ENCODE data around the gene ALOXE3. TPM values are rescaled to one million over a fixed set of nuclear protein-coding genes. Genes with fewer than 3 reads are reported as not detected.

Gene ALOXE3
- total and polyA plus RNA-seq, 2 of the 8 experiments (the other 6 are each of a cell fraction or from before 2014, with no cell fraction given), result 0.26 TPM; not detected in 1

GRCh38 chr17:8100111-8100510 lies 18.2 kb downstream of the ALOXE3 start:
- Histone ChIP-seq H2BK15ac (ENCODE audit: low read length) (no peak overlapping the region), H3K9ac (replicated peaks in 1 of 4; ENCODE audit: extremely low read depth in 1 of 4, low read depth in 3 of 4, low read length in 3 of 4) (no peak overlapping the region), H3K27ac (ENCODE audit: low read depth, low read length) (no peak overlapping the region), H3K9me3 (ENCODE audit: insufficient read depth in 2 of 2, low read depth in 1 of 2, low read length in 1 of 2) (no peaks in the 10 kb centered on the region), H3K18ac (ENCODE audit: extremely low read depth, low read length) (no peak overlapping the region), H2BK120ac (replicated peaks; ENCODE audit: low read depth, low read length) (no peak overlapping the region), H3K23ac (ENCODE audit: insufficient read length) (no peak overlapping the region), H3K4me3 (ENCODE audit: extremely low read depth in 1 of 4, insufficient read depth in 2 of 4, low read depth in 3 of 4, low read length in 4 of 4) (no peak overlapping the region), H3K23me2 (ENCODE audit: low read depth, low read length) (no peaks in the 10 kb centered on the region), H2BK20ac (ENCODE audit: low read length) (no peak overlapping the region), H2BK12ac (ENCODE audit: low read depth, low read length) (no peak overlapping the region), H3K4me2 (ENCODE audit: insufficient read depth in 1 of 2, low read depth in 2 of 2, low read length in 2 of 2) (no peak overlapping the region), H3K14ac (ENCODE audit: insufficient read length) (no peak overlapping the region), H3K4ac (replicated peaks; ENCODE audit: insufficient read length, low read depth, low read length) (no peak overlapping the region), H4K5ac (ENCODE audit: insufficient read length, low read depth, low read length) (no peak overlapping the region), H2AK5ac (ENCODE audit: low read depth, low read length) (no peak overlapping the region), H3K36me3 (ENCODE audit: control insufficient read depth in 2 of 4, insufficient read depth in 4 of 4, low read length in 3 of 4) (no peaks in the 10 kb centered on the region), H2AFZ (ENCODE audit: low read length) (no peak overlapping the region), H2BK5ac (ENCODE audit: low read depth, low read length) (no peak overlapping the region), H4K8ac (ENCODE audit: extremely low read depth, insufficient read depth, low read length) (no peak overlapping the region), H3K79me2 (ENCODE audit: control insufficient read depth in 1 of 2, insufficient read depth in 2 of 2, low read length in 2 of 2) (no peaks in the 10 kb centered on the region), H3K79me1 (ENCODE audit: low read depth, low read length) (no peaks in the 10 kb centered on the region), H4K20me1 (replicated peaks in 1 of 2; ENCODE audit: control insufficient read depth in 1 of 2, insufficient read depth in 2 of 2, low read length in 2 of 2) (no peaks in the 10 kb centered on the region), H3K27me3 (replicated peaks in 1 of 4; ENCODE audit: control insufficient read depth in 3 of 4, extremely low read depth in 1 of 4, insufficient read depth in 3 of 4, low read length in 3 of 4) (peaks cover 0 to 5% (median 1%) of the 10 kb centered on the region in 4 experiments; a peak in 3 of 7 replicates), H4K91ac (replicated peaks; ENCODE audit: insufficient read length, low read length) (no peak overlapping the region), H3K56ac (replicated peaks; ENCODE audit: insufficient read length, low read depth, low read length) (no peak overlapping the region), H3K4me1 (replicated peaks in 1 of 4; ENCODE audit: control insufficient read depth in 3 of 4, insufficient read depth in 4 of 4, low read length in 3 of 4) (no peaks in the 10 kb centered on the region)
- WGBS, 2 experiments (ENCODE audit: extremely low coverage in 1 of 2, insufficient coverage in 1 of 2, insufficient read length in 1 of 2, insufficient replicate concordance in 2 of 2, low coverage in 1 of 2, low lambda C conversion rate in 2 of 2, missing lambda C conversion rate in 1 of 2), result 80% methylated on average over 1 of the region's 2 CpGs; no CpG with 5 or more reads in 1 of the 2 experiments
- ChIA-PET CTCF (ENCODE audit: partially characterized antibody) (interaction anchor here (1.0 to 23.3 kb wide), 10 partner anchors 10 to 70 kb away, joined by 3 to 501 read pairs (median 6); partner anchors contain the start of genes ALOX12B and ALOXE3), POLR2A (ENCODE audit: partially characterized antibody) (interaction anchor here (1.3 kb wide), 1 partner anchor 73 kb away, joined by 5 read pairs; no protein-coding TSS in a partner anchor)
- FAIRE-seq (no peak), DNase-seq (ENCODE audit: low read depth in 1 of 2, low spot score in 2 of 2) (no peak)
- TF ChIP-seq TAF1 (IDR thresholded peaks at IDR 0.05; ENCODE audit: low read depth, low read length) (no peak), TAF7 (optimal IDR thresholded peaks at IDR 0.05; ENCODE audit: borderline replicate concordance, low read depth, low read length) (no peak), RNF2 (IDR thresholded peaks at IDR 0.05; ENCODE audit: borderline replicate concordance, low read depth, low read length, missing control alignments, poor library complexity, severe bottlenecking) (no peak), YY1 (IDR thresholded peaks at IDR 0.05; ENCODE audit: low read depth, low read length) (no peak), SIX5 (IDR thresholded peaks at IDR 0.05; ENCODE audit: low read depth, low read length) (no peak), BCL11A (IDR thresholded peaks at IDR 0.05; ENCODE audit: low read depth in 2 of 2, low read length in 2 of 2) (no peak), RFX5 (IDR thresholded peaks at IDR 0.05; ENCODE audit: borderline replicate concordance, low read depth, low read length) (no peak), EZH2 (IDR thresholded peaks at IDR 0.05; ENCODE audit: low read depth, low read length, severe bottlenecking) (no peak), SRF (IDR thresholded peaks at IDR 0.05; ENCODE audit: low read depth, low read length) (no peak), USF2 (IDR thresholded peaks at IDR 0.05; ENCODE audit: low read length) (no peak), CTBP2 (IDR thresholded peaks at IDR 0.05; ENCODE audit: borderline replicate concordance, insufficient read depth, insufficient read length, low read length) (no peak), TCF12 (IDR thresholded peaks at IDR 0.05; ENCODE audit: low read depth, low read length) (no peak), HDAC6 (IDR thresholded peaks at IDR 0.05; ENCODE audit: low read depth, low read length) (no peak)

All from H1 (cell line).